ENCODE measurements around the gene PHLPP2.
"Not testable (repeated sequence)": the region's sequence is repeated elsewhere in the genome, so short reads cannot be mapped to it uniquely, and the experiment has no call there.

PHLPP2 gene

GRCh38 chr16:71609066-71609465 is 115.4 kb downstream of the PHLPP2 start:
- no peak for DNase-seq

DNA sequence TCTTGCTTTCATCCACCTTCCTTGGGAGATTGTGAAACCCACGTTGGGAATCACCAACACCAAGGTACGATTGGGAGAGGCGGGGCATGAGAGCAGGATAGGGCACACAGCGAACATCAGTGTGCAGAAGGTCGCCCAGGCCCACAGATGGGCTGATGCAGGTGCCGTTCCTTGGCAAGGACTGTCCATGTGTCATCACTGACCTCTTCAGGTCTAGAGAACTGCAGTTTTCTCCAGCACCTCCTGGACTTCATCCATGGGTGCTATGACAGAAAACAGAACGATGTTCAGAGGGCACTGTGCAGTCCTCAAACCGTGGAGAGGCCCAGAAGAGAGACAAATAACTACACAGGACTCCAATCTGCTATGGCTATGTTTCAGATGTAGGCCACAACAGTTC is 123.7 kb downstream of the PHLPP2 start:
- DNase-seq = no peak

DNA sequence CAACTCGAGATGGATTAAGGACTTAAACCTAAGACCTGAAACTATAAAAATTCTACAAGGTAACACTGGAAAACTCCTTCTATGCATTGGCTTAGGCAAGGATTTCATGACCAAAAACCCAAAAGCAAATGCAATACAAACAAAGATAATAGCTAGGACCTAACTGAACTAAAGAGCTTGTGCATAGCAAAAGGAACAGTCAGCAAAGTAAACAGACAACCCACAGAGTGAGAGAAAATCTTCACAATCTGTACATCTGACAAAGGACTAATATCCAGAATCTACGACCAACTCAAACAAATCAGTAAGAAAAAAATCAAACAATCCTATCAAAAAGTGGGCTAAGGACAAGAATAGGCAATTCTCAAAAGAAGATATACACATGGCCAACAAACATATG is 126.1 kb downstream of the PHLPP2 start:
- DNase-seq = not testable (repeated sequence)

DNA sequence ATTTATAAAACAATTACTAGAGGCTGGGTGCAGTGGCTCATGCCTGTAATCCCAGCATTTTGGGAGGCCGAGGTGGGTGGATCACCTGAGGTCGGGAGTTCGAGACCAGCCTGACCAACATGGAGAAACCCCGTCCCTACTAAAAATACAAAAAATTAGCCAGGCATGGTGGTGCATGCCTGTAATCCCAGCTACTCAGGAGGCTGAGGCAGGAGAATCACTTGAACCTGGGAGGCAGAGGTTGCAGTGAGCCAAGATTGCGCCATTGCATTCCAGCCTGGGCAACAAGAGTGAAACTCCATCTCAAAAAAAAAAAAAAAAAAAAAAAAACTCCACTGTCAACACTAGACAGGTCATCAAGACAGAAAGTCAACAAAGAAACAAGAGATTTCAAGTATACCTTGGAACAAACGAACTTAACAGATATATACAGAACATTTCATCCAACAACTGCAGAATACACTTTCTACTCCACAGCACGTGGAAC is 129.1 kb downstream of the PHLPP2 start:
- not testable (repeated sequence) for DNase-seq
